Measurements from ENCODE around the gene CNTRL. TPM values are rescaled to one million over a fixed set of nuclear protein-coding genes. Genes with fewer than 3 reads are reported as not detected.

Gene CNTRL
- total RNA-seq, 1 donor from 2014 or later: 9.2 TPM

DNA sequence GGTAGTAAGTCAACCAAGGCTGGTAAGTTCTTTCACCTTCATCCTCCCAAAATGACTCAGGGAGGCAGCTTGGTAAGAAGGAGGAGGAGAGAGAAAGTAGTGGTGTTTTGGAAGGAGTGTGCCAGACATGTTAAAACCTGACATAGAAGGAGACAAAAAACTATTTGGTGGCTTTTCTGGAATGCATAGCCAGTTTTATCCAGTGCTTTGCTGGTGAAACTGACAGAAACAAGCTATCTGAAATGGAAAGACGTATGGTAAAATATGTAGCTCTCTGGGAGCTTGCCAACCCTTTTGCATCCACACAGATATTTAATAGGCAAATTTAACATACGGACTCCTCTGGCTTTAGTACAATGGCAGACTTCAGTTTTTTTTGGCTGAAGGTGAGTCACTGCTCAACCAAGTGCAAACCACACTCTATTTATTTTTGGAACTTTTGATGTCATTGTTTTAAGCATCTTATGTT, 81.5 kb downstream of the CNTRL start:
- H3K4me3 ChIP-seq (ENCODE audit: low read depth, low read length): no peak overlapping the region
- no peak for DNase-seq (ENCODE audit: low read depth)
- TF ChIP-seq, protein P1, sequence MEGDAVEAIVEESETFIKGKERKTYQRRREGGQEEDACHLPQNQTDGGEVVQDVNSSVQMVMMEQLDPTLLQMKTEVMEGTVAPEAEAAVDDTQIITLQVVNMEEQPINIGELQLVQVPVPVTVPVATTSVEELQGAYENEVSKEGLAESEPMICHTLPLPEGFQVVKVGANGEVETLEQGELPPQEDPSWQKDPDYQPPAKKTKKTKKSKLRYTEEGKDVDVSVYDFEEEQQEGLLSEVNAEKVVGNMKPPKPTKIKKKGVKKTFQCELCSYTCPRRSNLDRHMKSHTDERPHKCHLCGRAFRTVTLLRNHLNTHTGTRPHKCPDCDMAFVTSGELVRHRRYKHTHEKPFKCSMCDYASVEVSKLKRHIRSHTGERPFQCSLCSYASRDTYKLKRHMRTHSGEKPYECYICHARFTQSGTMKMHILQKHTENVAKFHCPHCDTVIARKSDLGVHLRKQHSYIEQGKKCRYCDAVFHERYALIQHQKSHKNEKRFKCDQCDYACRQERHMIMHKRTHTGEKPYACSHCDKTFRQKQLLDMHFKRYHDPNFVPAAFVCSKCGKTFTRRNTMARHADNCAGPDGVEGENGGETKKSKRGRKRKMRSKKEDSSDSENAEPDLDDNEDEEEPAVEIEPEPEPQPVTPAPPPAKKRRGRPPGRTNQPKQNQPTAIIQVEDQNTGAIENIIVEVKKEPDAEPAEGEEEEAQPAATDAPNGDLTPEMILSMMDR (conservative IDR thresholded peaks at IDR 0.05; ENCODE audit: low read depth, low read length): no peak

- TF ChIP-seq, protein P1 (conservative IDR thresholded peaks at IDR 0.05; ENCODE audit: low read depth, low read length): no peak
- H3K4me3 ChIP-seq (ENCODE audit: low read depth, low read length): no peak overlapping the region
- no peak for DNase-seq (ENCODE audit: low read depth)
Observed at GRCh38 chr9:121157939-121158338, 83.2 kb downstream of the CNTRL start.

GRCh38 chr9:121160025-121160424, 85.3 kb downstream of the CNTRL start:
- no peak overlapping the region for H3K4me3 ChIP-seq (ENCODE audit: low read depth, low read length)
- no peak for DNase-seq (ENCODE audit: low read depth)
- TF ChIP-seq, protein P1 (conservative IDR thresholded peaks at IDR 0.05; ENCODE audit: low read depth, low read length): no peak

GRCh38 chr9:121168052-121168451, 93.3 kb downstream of the CNTRL start:
- no peak overlapping the region for H3K4me3 ChIP-seq (ENCODE audit: low read depth, low read length)
- TF ChIP-seq, protein P1 (conservative IDR thresholded peaks at IDR 0.05; ENCODE audit: low read depth, low read length): no peak
- DNase-seq (ENCODE audit: low read depth): no peak

- no peak for DNase-seq (ENCODE audit: low read depth)
- no peak overlapping the region for H3K4me3 ChIP-seq (ENCODE audit: low read depth, low read length)
- TF ChIP-seq, protein P1 (conservative IDR thresholded peaks at IDR 0.05; ENCODE audit: low read depth, low read length): peak; percentile 55
Observed at GRCh38 chr9:121169094-121169601, 94.4 kb downstream of the CNTRL start.

DNA sequence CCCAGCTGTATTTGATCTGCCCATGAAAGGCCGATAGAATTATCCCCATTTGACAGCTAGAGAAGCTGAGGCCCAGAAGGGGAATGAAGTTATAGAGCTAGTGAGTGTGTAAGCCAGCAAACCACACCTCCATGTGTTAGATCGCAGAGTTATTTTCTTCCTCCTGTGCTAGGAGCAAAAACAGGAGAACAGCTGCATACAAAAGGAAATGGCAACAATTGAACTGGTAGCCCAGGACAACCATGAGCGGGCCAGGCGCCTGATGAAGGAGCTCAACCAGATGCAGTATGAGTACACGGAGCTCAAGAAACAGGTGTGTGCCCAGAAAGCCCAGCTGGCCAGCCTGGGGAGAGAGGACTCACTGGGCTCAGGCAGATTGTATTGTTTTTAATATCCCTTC, 96.5 kb downstream of the CNTRL start:
- H3K4me3 ChIP-seq (ENCODE audit: low read depth, low read length): no peak overlapping the region
- TF ChIP-seq, protein P1 (conservative IDR thresholded peaks at IDR 0.05; ENCODE audit: low read depth, low read length): no peak
- no peak for DNase-seq (ENCODE audit: low read depth)

All from epithelial cell of proximal tubule (primary cell).